Activated CD4-positive, alpha-beta memory T cell treated with anti-CD3 and anti-CD28 coated beads for 36 hours (primary cell): ENCODE data around the gene DLG1. TPM values are rescaled to one million over a fixed set of nuclear protein-coding genes. Genes with fewer than 3 reads are reported as not detected.

ENCODE experiments used
- CTCF ChIA-PET: fragments of 350-600 bp; sonication (Branson Sonifier 250); formaldehyde crosslinking; loops from one replicate; lab custom pipeline; 2021; ENCODE audit warnings: antibody characterized with exemption, inconsistent platforms; lab: Charles Lee
- POLR2A ChIA-PET: fragments of 350-600 bp; sonication (Branson Sonifier 250); formaldehyde crosslinking; loops from one replicate; lab custom pipeline; 2021; ENCODE audit warnings: antibody characterized with exemption; lab: Charles Lee
- DNase-seq: peaks from one replicate; pipeline ENCODE4 v3.0.0-alpha.2; 2020
- H3K27ac Mint-ChIP-seq: one replicate; pipeline ENCODE4 v1.8.0; 2021; ENCODE audit warnings: mixed read lengths
- H3K27me3 Mint-ChIP-seq: one replicate; pipeline ENCODE4 v1.8.0; 2021; ENCODE audit warnings: mixed read lengths
- H3K36me3 Mint-ChIP-seq: one replicate; pipeline ENCODE4 v1.8.0; 2021; ENCODE audit warnings: mixed read lengths
- H3K4me1 Mint-ChIP-seq: one replicate; pipeline ENCODE4 v1.8.0; 2021; ENCODE audit warnings: low read depth, mixed read lengths
- H3K4me3 Mint-ChIP-seq: one replicate; pipeline ENCODE4 v1.8.0; 2021; ENCODE audit warnings: mild to moderate bottlenecking, mixed read lengths
- H3K9me3 Mint-ChIP-seq: one replicate; pipeline ENCODE4 v1.8.0; 2021; ENCODE audit warnings: mixed read lengths
- intact Hi-C: fragments of 100-400 bp; cut with micrococcal nuclease; formaldehyde crosslinking; loops from one replicate; pipeline ENCODE4 v1.15.1; 2023
- total RNA-seq, 2 experiments: library from RNA; stranded (reverse); gene quantifications; one replicate each; pipeline ENCODE4 v1.2.3, GENCODE V29; 2021

Gene DLG1
- total RNA-seq, 2 experiments from 2014 or later: 52.6 to 53.3 TPM

DNA sequence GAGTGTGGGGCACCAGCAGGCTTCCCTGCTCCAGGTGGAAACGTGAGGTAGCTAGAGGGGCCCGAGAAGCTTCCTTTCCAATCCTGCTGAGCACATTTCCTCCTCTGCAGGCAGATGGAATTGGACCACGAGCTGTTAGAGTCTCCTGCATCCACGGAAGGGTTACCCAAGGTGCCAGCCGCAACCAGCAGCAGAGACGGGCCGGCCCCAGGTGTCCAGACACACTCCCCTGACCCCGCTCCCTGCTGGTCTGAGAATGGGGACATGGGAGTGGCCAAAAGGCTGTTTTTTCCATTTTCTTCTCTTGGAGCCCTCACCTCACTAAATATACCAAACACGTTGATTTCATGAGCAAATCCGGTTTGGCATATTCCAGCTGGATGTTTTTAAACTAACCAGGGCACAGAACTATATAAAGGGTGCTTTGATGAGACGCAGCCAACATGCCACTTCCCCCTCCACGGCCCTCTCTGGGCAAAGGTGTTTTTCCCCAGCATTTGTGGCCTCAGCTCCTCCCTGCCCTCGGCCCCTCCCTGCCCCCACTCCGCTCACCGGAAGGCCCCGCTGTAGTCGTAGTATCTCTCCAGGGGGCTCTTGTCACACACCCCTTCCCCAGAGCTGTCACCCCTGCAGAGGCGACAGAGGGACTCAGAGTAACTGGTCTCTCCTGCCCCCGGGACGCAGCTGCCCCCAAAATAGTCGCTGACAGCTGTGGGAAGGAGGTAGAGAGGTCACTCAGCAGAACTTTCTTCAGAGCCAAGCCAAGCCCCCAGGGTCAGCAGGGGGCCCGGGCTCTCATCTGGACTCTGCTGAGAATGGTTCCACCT, 275.8 kb downstream of the DLG1 start:
- Mint-ChIP-seq H3K9me3 (no peaks in the 10 kb centered on the region), H3K27me3 (peaks cover 10% of the 10 kb centered on the region), H3K36me3 (no peaks in the 10 kb centered on the region), H3K4me1 (peaks cover 8% of the 10 kb centered on the region), H3K4me3 (no peak overlapping the region), H3K27ac (no peak overlapping the region)
- CTCF ChIA-PET: interaction anchor here (0.6 to 1.1 kb wide), 3 partner anchors 20 to 91 kb away, joined by 3 read pairs; no protein-coding TSS in a partner anchor
- intact Hi-C loops: no loop called here
- DNase-seq: peak; percentile 8
- POLR2A ChIA-PET: no interaction called here

DNA sequence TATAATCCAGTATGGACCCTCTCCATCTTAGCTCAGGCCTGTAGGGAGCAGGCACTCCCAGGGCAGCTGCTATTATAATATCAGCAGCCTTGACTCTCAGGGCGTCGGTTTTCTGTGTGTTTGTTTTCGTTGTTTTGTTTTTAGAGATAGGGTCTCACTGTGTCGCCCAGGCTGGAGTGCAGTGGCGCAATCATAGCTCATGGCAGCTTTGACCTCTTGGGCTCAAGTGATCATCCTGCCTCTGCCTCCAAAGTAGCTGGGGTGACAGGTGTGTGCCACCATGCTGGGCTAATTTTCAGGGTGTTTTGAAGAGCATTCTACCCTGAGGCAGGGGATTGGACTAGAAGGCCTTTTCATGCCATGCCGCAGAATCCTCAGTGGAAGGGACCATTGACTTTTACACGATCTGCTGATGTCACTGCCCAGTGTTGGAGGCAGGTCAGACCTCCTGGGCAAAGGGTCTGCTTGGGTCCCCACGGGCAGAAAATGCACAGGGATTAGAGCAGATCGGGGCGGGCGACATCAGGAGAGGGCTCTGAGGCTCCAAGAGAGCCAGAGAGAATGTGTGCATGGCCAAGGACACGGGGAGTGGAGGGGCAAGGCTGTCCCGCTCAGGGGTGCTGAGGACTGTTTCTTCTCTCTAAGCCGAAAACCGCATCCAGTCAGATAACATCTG, 276.5 kb downstream of the DLG1 start:
- CTCF ChIA-PET: interaction anchor here (0.6 to 0.7 kb wide), 2 partner anchors 63 to 92 kb away, joined by 3 read pairs; no protein-coding TSS in a partner anchor

GRCh38 chr3:197021231-197021630, 277.2 kb downstream of the DLG1 start:
- Mint-ChIP-seq H3K9me3 (no peaks in the 10 kb centered on the region), H3K27me3 (peaks cover 10% of the 10 kb centered on the region), H3K4me3 (no peak overlapping the region), H3K27ac (no peak overlapping the region), H3K36me3 (no peaks in the 10 kb centered on the region), H3K4me1 (peaks cover 8% of the 10 kb centered on the region)
- DNase-seq: no peak
- ChIA-PET POLR2A (no interaction called here), CTCF (no interaction called here)
- intact Hi-C loops: no loop called here

More for the DNA sequence above, 276.5 kb downstream of the DLG1 start:
- intact Hi-C loops: no loop called here
- H3K4me1 Mint-ChIP-seq: peaks cover 8% of the 10 kb centered on the region
- DNase-seq: peak; percentile 6
- peaks cover 10% of the 10 kb centered on the region for H3K27me3 Mint-ChIP-seq
- no peaks in the 10 kb centered on the region for H3K9me3 Mint-ChIP-seq
- H3K27ac Mint-ChIP-seq: no peak overlapping the region
- no peak overlapping the region for H3K4me3 Mint-ChIP-seq
- POLR2A ChIA-PET: no interaction called here
- H3K36me3 Mint-ChIP-seq: no peaks in the 10 kb centered on the region

- Mint-ChIP-seq H3K27ac (no peak overlapping the region), H3K4me3 (no peak overlapping the region), H3K4me1 (peaks cover 8% of the 10 kb centered on the region), H3K36me3 (no peaks in the 10 kb centered on the region), H3K27me3 (peaks cover 8% of the 10 kb centered on the region), H3K9me3 (no peaks in the 10 kb centered on the region)
- intact Hi-C loops: no loop called here
- no peak for DNase-seq
- CTCF ChIA-PET: interaction anchor here (1.3 kb wide), 1 partner anchor 50 kb away, joined by 3 read pairs; no protein-coding TSS in a partner anchor
- POLR2A ChIA-PET: no interaction called here
Observed at GRCh38 chr3:197019535-197019934, 278.9 kb downstream of the DLG1 start.

DNA sequence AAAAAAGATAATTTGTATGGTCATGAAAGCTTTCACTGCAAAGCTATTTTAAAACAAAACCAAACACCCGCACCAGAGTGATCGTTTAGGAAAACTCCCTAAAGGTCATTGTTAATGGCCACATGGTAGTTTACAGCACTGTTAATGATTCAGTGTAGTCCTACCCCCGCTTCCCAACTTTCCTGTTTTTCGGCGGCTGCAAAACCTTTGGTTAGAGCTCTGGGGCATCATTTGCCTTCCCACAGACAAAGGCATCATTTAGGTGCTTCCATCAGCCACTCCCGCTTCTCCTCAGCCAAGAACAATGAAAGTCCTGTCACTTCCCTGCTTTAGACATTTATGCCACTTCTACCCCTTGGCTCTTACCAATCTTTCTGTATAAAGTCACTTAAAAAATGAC, 279.4 kb downstream of the DLG1 start:
- H3K27ac Mint-ChIP-seq: no peak overlapping the region
- DNase-seq: no peak
- H3K27me3 Mint-ChIP-seq: peaks cover 5% of the 10 kb centered on the region
- ChIA-PET POLR2A (no interaction called here), CTCF (interaction anchor here (1.3 kb wide), 1 partner anchor 49 kb away, joined by 3 read pairs; no protein-coding TSS in a partner anchor)
- peaks cover 8% of the 10 kb centered on the region for H3K4me1 Mint-ChIP-seq
- H3K36me3 Mint-ChIP-seq: no peaks in the 10 kb centered on the region
- intact Hi-C loops: no loop called here
- no peaks in the 10 kb centered on the region for H3K9me3 Mint-ChIP-seq
- no peak overlapping the region for H3K4me3 Mint-ChIP-seq

GRCh38 chr3:197017003-197017402, 281.4 kb downstream of the DLG1 start:
- H3K9me3 Mint-ChIP-seq: no peaks in the 10 kb centered on the region
- H3K27ac Mint-ChIP-seq: no peak overlapping the region
- no peaks in the 10 kb centered on the region for H3K36me3 Mint-ChIP-seq
- POLR2A ChIA-PET: no interaction called here
- no peaks in the 10 kb centered on the region for H3K27me3 Mint-ChIP-seq
- intact Hi-C loops: no loop called here
- CTCF ChIA-PET: interaction anchor here (1.9 to 2.9 kb wide), 2 partner anchors 13 to 14 kb away, joined by 6 to 13 read pairs; partner anchors contain the start of gene MELTF
- H3K4me3 Mint-ChIP-seq: no peak overlapping the region
- H3K4me1 Mint-ChIP-seq: no peaks in the 10 kb centered on the region
- no peak for DNase-seq

DNA sequence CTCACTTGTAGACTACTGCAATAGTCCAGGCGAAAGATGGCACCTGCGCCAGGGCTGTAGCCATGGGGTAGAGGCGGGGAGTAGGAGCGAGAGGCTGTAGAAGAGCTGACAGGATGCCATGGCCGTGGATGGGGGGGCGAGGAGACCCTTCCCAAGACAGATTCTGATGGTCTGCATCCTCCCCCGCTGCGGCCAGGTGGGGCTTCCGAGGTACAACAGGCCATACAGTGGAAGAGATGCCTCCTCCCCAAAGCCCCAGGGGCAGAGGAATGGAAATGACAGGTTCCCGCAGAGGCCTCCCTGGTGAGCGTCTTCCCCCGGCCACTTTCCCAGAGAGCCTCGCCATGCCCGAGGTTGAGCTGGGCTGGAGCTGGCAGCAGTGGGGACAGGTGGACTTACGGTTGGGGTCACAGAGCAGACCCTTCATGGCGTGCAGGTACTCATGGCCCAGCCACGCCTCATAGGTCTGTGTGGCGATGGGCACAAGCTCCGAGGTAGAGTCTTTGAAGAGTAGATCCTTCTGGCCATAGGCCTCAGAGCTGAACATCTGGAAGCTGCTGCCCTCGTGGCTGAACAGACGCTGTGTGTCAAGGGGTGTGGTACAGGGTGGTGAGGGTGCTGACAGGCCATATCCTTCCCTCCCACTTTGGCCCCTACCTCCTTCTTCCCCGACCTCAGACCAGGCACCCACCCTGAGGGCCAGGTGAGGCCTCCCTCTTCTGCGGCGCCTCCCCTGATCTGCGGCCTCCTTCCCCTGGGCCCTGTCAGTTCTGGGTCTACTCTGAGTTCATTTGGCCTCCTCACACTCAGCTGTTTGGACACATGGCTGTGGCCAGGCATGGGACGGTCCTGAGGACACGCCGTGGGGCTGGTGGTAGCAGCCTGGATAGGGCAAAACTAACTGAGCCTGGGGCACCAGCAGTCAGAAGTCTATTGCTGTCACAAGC, 282.3 kb downstream of the DLG1 start:
- H3K4me3 Mint-ChIP-seq: no peak overlapping the region

DNA sequence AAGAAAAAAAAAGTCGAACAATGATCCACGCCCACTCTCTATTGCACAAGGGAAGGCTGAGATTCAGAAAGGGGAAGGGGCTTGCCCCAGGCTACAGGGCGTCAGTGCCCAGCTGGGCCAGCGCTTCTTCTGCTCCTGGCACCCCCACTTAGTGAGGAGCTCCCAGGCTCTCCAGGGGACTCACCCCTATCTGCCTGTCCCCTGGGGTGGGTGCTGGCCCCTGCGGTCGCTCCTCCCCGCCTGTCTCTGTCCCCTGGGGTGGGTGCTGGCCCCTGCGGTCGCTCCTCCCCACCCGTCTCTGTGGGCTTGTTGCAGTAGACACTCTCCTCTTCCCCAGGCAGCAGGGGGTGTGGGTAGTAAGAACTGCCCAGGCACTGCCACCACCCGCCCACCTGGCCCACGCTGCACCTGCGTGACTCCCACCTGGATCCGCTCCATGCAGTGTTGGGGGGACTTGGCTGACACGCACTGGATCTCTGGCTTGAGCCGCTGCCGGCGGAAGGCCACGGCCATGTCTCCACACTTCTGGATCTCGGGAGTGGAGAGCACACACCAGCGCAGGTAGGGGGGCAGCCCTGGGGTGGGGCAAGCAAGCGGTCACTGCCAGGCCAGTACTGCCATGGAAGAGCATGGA, 283.4 kb downstream of the DLG1 start:
- Mint-ChIP-seq H3K27me3 (no peaks in the 10 kb centered on the region), H3K27ac (no peak overlapping the region), H3K4me1 (no peaks in the 10 kb centered on the region), H3K4me3 (no peak overlapping the region), H3K9me3 (no peaks in the 10 kb centered on the region), H3K36me3 (no peaks in the 10 kb centered on the region)
- intact Hi-C loops: no loop called here
- ChIA-PET CTCF (no interaction called here), POLR2A (no interaction called here)
- DNase-seq: no peak

More for the DNA sequence above, 282.3 kb downstream of the DLG1 start:
- Mint-ChIP-seq H3K9me3 (no peaks in the 10 kb centered on the region), H3K27ac (no peak overlapping the region), H3K4me1 (no peaks in the 10 kb centered on the region), H3K36me3 (no peaks in the 10 kb centered on the region), H3K27me3 (no peaks in the 10 kb centered on the region)
- CTCF ChIA-PET: interaction anchor here (1.9 to 2.9 kb wide), 2 partner anchors 13 to 15 kb away, joined by 6 to 13 read pairs; partner anchors contain the start of gene MELTF
- no peak for DNase-seq
- POLR2A ChIA-PET: no interaction called here
- intact Hi-C loops: no loop called here

DNA sequence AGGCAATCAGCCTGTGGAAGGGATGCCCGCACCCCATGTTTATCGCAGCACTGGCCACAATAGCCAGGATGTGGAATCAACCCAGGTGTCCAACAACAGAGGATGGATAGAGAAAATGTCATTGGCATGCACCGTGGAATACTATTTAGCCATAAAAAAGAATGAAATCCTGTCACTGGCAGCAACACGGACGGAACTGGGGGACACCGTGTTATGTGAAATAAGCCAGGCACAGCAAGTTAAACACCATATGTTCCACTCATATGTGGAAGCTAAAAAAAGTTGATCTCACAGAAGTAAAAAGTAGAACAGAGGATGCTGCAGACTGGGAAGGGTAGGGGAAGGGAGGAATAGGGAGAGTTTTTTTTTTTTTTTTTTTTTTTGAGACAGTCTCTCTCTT, 284.4 kb downstream of the DLG1 start:
- intact Hi-C loops: no loop called here
- Mint-ChIP-seq H3K27me3 (no peaks in the 10 kb centered on the region), H3K9me3 (no peaks in the 10 kb centered on the region), H3K4me3 (no peak overlapping the region), H3K27ac (no peak overlapping the region), H3K36me3 (no peaks in the 10 kb centered on the region), H3K4me1 (no peaks in the 10 kb centered on the region)
- POLR2A ChIA-PET: no interaction called here
- CTCF ChIA-PET: interaction anchor here (1.8 kb wide), 1 partner anchor 16 kb away, joined by 4 read pairs; the partner anchor contains the start of gene MELTF
- DNase-seq: no peak

GRCh38 chr3:197012540-197012883, 285.9 kb downstream of the DLG1 start:
- no peak overlapping the region for H3K27ac Mint-ChIP-seq
- ChIA-PET CTCF (interaction anchor here (1.8 kb wide), 1 partner anchor 17 kb away, joined by 4 read pairs; the partner anchor contains the start of gene MELTF), POLR2A (no interaction called here)
- no peaks in the 10 kb centered on the region for H3K4me1 Mint-ChIP-seq
- DNase-seq: no peak
- no peaks in the 10 kb centered on the region for H3K9me3 Mint-ChIP-seq
- H3K27me3 Mint-ChIP-seq: no peaks in the 10 kb centered on the region
- H3K36me3 Mint-ChIP-seq: no peaks in the 10 kb centered on the region
- intact Hi-C loops: no loop called here
- no peak overlapping the region for H3K4me3 Mint-ChIP-seq

DNA sequence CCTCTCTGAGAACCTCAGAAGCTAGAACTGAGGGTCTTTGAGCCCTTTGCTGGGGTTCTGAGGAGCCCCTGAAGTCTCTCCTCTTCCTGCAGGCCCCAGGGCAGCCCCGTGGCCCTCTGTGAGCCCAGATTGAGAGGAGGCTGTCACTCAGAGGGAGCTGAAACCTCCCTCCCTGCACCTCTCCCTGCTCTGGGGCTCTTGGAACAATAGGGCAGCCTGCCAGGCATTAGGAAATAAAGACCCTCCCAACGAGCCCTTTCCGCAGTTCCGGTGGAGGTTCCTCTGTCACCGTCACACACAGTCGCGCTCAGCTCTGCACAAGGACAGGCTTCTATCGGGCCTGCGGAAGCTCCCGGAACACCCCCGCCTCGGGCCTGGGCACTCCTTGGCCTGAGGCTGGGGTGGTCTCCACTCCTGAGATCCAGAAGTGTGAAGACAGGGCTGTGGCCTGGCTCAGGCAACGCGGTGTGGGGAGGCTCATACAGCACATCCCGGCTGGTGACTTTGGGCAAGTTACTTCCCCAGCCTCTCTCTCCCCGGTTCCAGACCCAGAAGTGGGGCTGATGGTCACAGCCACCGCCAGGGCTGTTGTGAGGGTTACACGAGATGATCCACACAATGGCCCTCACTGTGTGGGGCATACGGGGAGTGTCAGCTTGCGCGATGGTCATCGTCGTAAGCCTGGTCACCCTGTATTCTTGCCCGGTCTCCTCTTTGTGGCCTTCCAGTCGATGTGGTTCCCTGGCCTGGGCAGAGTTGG, 286.5 kb downstream of the DLG1 start:
- CTCF ChIA-PET: no interaction called here
- POLR2A ChIA-PET: no interaction called here
- Mint-ChIP-seq H3K9me3 (no peaks in the 10 kb centered on the region), H3K27me3 (no peaks in the 10 kb centered on the region), H3K36me3 (no peaks in the 10 kb centered on the region), H3K4me3 (no peak overlapping the region), H3K4me1 (no peaks in the 10 kb centered on the region), H3K27ac (no peak overlapping the region)
- intact Hi-C loops: no loop called here
- DNase-seq: no peak
